22Rv1 (cell line): Measurements from ENCODE around the gene HSDL1.

Experiments
- ZFX ChIP-seq: fragments of 450-650 bp; IDR thresholded peaks from 2 replicates; pipeline ENCODE4 v1.6.1; 2017; ENCODE audit warnings: antibody characterized with exemption, borderline replicate concordance
- TF ChIP-seq, protein P1 (sequence below): fragments of 450-650 bp; IDR thresholded peaks from 2 replicates; pipeline ENCODE4 v1.5.1; 2017; ENCODE audit warnings: mild to moderate bottlenecking

DNA sequence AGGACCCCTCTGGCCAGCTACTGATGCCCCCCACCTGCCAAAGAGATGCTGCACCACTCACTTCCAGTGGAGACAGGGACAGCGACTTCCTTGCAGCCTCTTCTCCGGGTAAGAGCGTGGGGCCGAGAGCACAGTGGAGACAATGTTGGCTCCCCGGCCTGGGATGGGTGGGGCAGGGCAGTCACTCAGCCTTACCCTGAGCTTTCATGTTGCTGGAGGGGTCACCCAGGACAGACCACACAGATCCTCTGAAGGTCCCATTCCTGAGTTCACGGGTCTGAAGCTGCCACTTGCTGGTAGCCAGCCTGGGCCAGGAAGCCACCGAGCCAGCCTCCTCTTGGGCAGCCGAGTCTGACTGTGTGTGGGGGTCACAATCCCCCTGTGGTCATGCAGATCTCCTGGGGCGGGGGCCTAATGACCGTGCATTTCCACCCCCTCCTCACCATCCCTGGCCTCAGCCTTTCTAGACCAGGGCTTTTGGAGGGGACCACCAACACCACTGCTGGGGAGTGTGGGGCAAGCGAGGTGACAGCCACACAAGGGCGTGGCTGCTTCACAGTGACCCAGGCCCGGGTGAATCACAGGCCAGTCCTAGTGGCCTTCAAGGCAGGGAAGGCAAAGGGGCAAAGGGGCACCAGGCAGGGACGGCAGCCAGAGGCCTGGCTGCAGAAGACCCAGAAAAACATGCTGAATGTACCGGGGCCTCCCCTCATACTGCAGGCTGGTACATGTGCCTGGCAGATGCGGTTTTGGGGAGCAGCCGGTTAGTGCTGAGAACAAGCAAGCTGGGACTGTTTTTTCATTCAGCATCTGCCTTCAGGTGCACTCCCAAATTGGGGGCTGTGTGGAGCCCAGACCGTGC is 31.4 kb upstream of the HSDL1 start:
- TF ChIP-seq, protein P1, sequence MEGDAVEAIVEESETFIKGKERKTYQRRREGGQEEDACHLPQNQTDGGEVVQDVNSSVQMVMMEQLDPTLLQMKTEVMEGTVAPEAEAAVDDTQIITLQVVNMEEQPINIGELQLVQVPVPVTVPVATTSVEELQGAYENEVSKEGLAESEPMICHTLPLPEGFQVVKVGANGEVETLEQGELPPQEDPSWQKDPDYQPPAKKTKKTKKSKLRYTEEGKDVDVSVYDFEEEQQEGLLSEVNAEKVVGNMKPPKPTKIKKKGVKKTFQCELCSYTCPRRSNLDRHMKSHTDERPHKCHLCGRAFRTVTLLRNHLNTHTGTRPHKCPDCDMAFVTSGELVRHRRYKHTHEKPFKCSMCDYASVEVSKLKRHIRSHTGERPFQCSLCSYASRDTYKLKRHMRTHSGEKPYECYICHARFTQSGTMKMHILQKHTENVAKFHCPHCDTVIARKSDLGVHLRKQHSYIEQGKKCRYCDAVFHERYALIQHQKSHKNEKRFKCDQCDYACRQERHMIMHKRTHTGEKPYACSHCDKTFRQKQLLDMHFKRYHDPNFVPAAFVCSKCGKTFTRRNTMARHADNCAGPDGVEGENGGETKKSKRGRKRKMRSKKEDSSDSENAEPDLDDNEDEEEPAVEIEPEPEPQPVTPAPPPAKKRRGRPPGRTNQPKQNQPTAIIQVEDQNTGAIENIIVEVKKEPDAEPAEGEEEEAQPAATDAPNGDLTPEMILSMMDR = no peak
- TF ChIP-seq ZFX = no peak
